ENCODE data around the gene RSL1D1. TPM values are rescaled to one million over a fixed set of nuclear protein-coding genes. Genes with fewer than 3 reads are reported as not detected.
"Not testable (repeated sequence)": the region's sequence is repeated elsewhere in the genome, so short reads cannot be mapped to it uniquely, and the experiment has no call there.

The RSL1D1 gene
- total and polyA plus RNA-seq, 9 of the 15 experiments (the other 6 are each of a cell fraction or from before 2014, with no cell fraction given): 259 to 753 (median 373) TPM

GRCh38 chr16:11818970-11819369 lies 32.4 kb downstream of the RSL1D1 start:
- H3K79me2 ChIP-seq (ENCODE audit: control insufficient read depth, insufficient read depth, low read length); DNase-seq (ENCODE audit: extremely low read depth in 1 of 4, low spot score in 3 of 4); ATAC-seq; H3K4me3 ChIP-seq; H3K36me3 ChIP-seq (ENCODE audit: control insufficient read depth, insufficient read depth, low read length); H2AFZ ChIP-seq (ENCODE audit: low read depth, low read length); FAIRE-seq; H3K27ac ChIP-seq (ENCODE audit: extremely low read depth, low read depth, low read length); H3K4me2 ChIP-seq (ENCODE audit: insufficient read depth, low read length); H3K9me1 ChIP-seq (ENCODE audit: control insufficient read depth, insufficient read depth, low read length); BruUV-seq (replicated peaks); CTCF ChIA-PET (ENCODE audit: low intra/inter-chr PET ratio); H3K9me3 ChIP-seq (replicated peaks; ENCODE audit: control insufficient read depth, insufficient read depth, low read depth, low read length); H4K20me1 ChIP-seq (replicated peaks; ENCODE audit: control insufficient read depth, insufficient read depth, low read length); H3K9ac ChIP-seq (ENCODE audit: insufficient read depth in 1 of 2, low read depth in 2 of 2, low read length in 2 of 2); H3K27me3 ChIP-seq (ENCODE audit: control insufficient read depth in 2 of 2, insufficient read depth in 2 of 2, low read length in 2 of 2); TF ChIP-seq ATF3 (CRISPR knock-in tag; conservative IDR thresholded peaks at IDR 0.05): not testable (repeated sequence)
- in situ Hi-C loops (cut with MboI) (loop anchor here (10.0 kb wide), 1 partner anchor 864 kb away; no protein-coding TSS in a partner anchor), intact Hi-C loops (cut with micrococcal nuclease) (loop anchor here (10.0 kb wide), 2 partner anchors 144 to 284 kb away; no protein-coding TSS in a partner anchor)
- WGBS (ENCODE audit: insufficient coverage, low coverage, missing lambda C conversion rate): 41% methylated on average over 13 of the region's 13 CpGs
- POLR2A ChIA-PET: interaction anchor here (0.8 kb wide), 1 partner anchor 20 kb away, joined by 3 read pairs; no protein-coding TSS in a partner anchor
- TF ChIP-seq ATF3 (IDR thresholded peaks at IDR 0.05): 0 out of 2 replicates have a peak, but pooled peaks have one; percentile 3
- peaks cover 0 to 12% of the 10 kb centered on the region in 2 experiments; a peak in 1 of 5 replicates for H3K4me1 ChIP-seq (replicated peaks in 1 of 2; ENCODE audit: control insufficient read depth in 2 of 2, insufficient read depth in 2 of 2, low read length in 2 of 2)

GRCh38 chr16:11816123-11816522 lies 35.2 kb downstream of the RSL1D1 start:
- Histone ChIP-seq H4K20me1 (replicated peaks; ENCODE audit: control insufficient read depth, insufficient read depth, low read length) (no peaks in the 10 kb centered on the region), H3K36me3 (ENCODE audit: control insufficient read depth, insufficient read depth, low read length) (no peaks in the 10 kb centered on the region), H3K27me3 (ENCODE audit: control insufficient read depth in 2 of 2, insufficient read depth in 2 of 2, low read length in 2 of 2) (no peaks in the 10 kb centered on the region; a peak in 2 of 5 replicates), H3K27ac (ENCODE audit: extremely low read depth, low read depth, low read length) (no peak overlapping the region), H3K79me2 (ENCODE audit: control insufficient read depth, insufficient read depth, low read length) (no peaks in the 10 kb centered on the region), H2AFZ (ENCODE audit: low read depth, low read length) (no peak overlapping the region), H3K4me2 (ENCODE audit: insufficient read depth, low read length) (no peak overlapping the region), H3K9me1 (ENCODE audit: control insufficient read depth, insufficient read depth, low read length) (no peaks in the 10 kb centered on the region), H3K4me3 (no peak overlapping the region), H3K9me3 (replicated peaks; ENCODE audit: control insufficient read depth, insufficient read depth, low read depth, low read length) (no peaks in the 10 kb centered on the region), H3K4me1 (replicated peaks in 1 of 2; ENCODE audit: control insufficient read depth in 2 of 2, insufficient read depth in 2 of 2, low read length in 2 of 2) (peaks cover 0 to 17% of the 10 kb centered on the region in 2 experiments; a peak in 2 of 5 replicates), H3K9ac (ENCODE audit: insufficient read depth in 1 of 2, low read depth in 2 of 2, low read length in 2 of 2) (no peak overlapping the region)
- ATAC-seq (no peak), DNase-seq (ENCODE audit: extremely low read depth in 1 of 4, low spot score in 3 of 4) (no peak), FAIRE-seq (no peak)
- ChIA-PET CTCF (ENCODE audit: low intra/inter-chr PET ratio) (no interaction called here), POLR2A (interaction anchor here (0.7 kb wide), 2 partner anchors 18 to 270 kb away, joined by 3 read pairs; no protein-coding TSS in a partner anchor)
- intact Hi-C loops (cut with micrococcal nuclease): loop anchor here (10.0 kb wide), 2 partner anchors 141 to 281 kb away; no protein-coding TSS in a partner anchor
- no TSS peak for BruUV-seq (replicated peaks)
- in situ Hi-C loops (cut with MboI): loop anchor here (10.0 kb wide), 1 partner anchor 861 kb away; no protein-coding TSS in a partner anchor
- 21% methylated on average over 5 of the region's 5 CpGs for WGBS (ENCODE audit: insufficient coverage, low coverage, missing lambda C conversion rate)
- TF ChIP-seq SIX5 (IDR thresholded peaks at IDR 0.05; ENCODE audit: borderline replicate concordance in 1 of 2, insufficient read depth in 1 of 2, low read depth in 1 of 2, low read length in 2 of 2) (no peak), RNF2 (IDR thresholded peaks at IDR 0.05) (no peak), RBM39 (optimal IDR thresholded peaks at IDR 0.05; ENCODE audit: low read depth, low read length) (no peak), HMG20A (CRISPR knock-in tag; conservative IDR thresholded peaks at IDR 0.05) (no peak), CEBPG (CRISPR knock-in tag; IDR thresholded peaks at IDR 0.05) (no peak), CEBPG (tag; conservative IDR thresholded peaks at IDR 0.05 in 1 of 2, IDR thresholded peaks at IDR 0.05 in 1 of 2) (no peak), MTA2 (IDR thresholded peaks at IDR 0.05; ENCODE audit: low read depth) (no peak), EZH2 (IDR thresholded peaks at IDR 0.05; ENCODE audit: borderline replicate concordance, low read depth, low read length) (no peak), ZBTB11 (CRISPR knock-in tag; IDR thresholded peaks at IDR 0.05) (no peak)

All from K562 (cell line).